IMR-90 (cell line): ENCODE results near the gene POLA2. TPM values are rescaled to one million over a fixed set of nuclear protein-coding genes. Genes with fewer than 3 reads are reported as not detected.

Experiments
- ATAC-seq: fragments of 200-7000 bp; cut with Tn5 transposase; 2 replicates; pipeline ENCODE4 v1.9.1; 2020; ENCODE audit warnings: low read depth, mild to moderate bottlenecking, moderate library complexity
- BruUV-seq: library from RNA; stranded (reverse); fragments of 400-500 nt; replicated peaks from 2 replicates; lab custom pipeline; 2021; lab: Mats Ljungman, UMichigan
- CTCF ChIA-PET: fragments of 300-600 bp; formaldehyde crosslinking; extraction: SDS; loops from one replicate; lab custom pipeline; 2021; ENCODE audit warnings: antibody characterized with exemption; lab: Yijun Ruan, JAX
- POLR2A ChIA-PET: fragments of 300-600 bp; sonication (Branson Sonifier 250); formaldehyde crosslinking; loops from one replicate; lab custom pipeline; 2022; ENCODE audit warnings: antibody characterized with exemption; ENCODE audit not compliant: unreplicated experiment; lab: Charles Lee
- DNase-seq: peaks from one replicate; pipeline ENCODE4 v3.0.0; 2013
- H2AFZ ChIP-seq: replicated peaks from 2 replicates; pipeline ENCODE3; 2013; ENCODE audit warnings: low read length, mild to moderate bottlenecking; ENCODE audit not compliant: poor library complexity
- H2AK5ac ChIP-seq: 2 replicates; pipeline ENCODE4 v1.6.1; 2013; ENCODE audit warnings: low read depth, low read length, inconsistent platforms
- H2AK9ac ChIP-seq: replicated peaks from 2 replicates; pipeline ENCODE3; 2013; ENCODE audit warnings: mild to moderate bottlenecking, low read depth, low read length, moderate library complexity; ENCODE audit not compliant: poor library complexity
- H2BK120ac ChIP-seq: 2 replicates; pipeline ENCODE4 v1.6.1; 2013; ENCODE audit warnings: low read depth, low read length, inconsistent platforms
- H2BK15ac ChIP-seq: 3 replicates; pipeline ENCODE4 v1.6.1; 2013; ENCODE audit warnings: low read depth, low read length, inconsistent platforms
- H2BK20ac ChIP-seq: 2 replicates; pipeline ENCODE4 v1.6.1; 2013; ENCODE audit warnings: low read depth, mild to moderate bottlenecking, inconsistent platforms, low read length, moderate library complexity
- H2BK5ac ChIP-seq: 2 replicates; pipeline ENCODE4 v1.6.1; 2013; ENCODE audit warnings: mild to moderate bottlenecking, low read depth, low read length, inconsistent platforms; ENCODE audit not compliant: poor library complexity, severe bottlenecking
- H3K14ac ChIP-seq: replicated peaks from 2 replicates; pipeline ENCODE4 v1.6.1; 2013; ENCODE audit warnings: low read depth, low read length, inconsistent platforms
- H3K18ac ChIP-seq: 2 replicates; pipeline ENCODE4 v1.6.1; 2013; ENCODE audit warnings: low read depth, low read length, control low read depth
- H3K23ac ChIP-seq: 2 replicates; pipeline ENCODE4 v1.6.1; 2013; ENCODE audit warnings: low read depth, low read length, inconsistent platforms
- H3K27ac ChIP-seq: 2 replicates; pipeline ENCODE4 v1.5.1; 2013; ENCODE audit warnings: mild to moderate bottlenecking, control low read depth, low read length; ENCODE audit not compliant: insufficient read depth
- H3K27me3 ChIP-seq: 2 replicates; pipeline ENCODE4 v1.6.1; 2013; ENCODE audit warnings: low read length; ENCODE audit not compliant: control insufficient read depth, insufficient read depth
- H3K36me3 ChIP-seq: 2 replicates; pipeline ENCODE4 v1.6.1; 2013; ENCODE audit warnings: low read length, mixed read lengths; ENCODE audit not compliant: control insufficient read depth, insufficient read depth
- H3K4ac ChIP-seq: 2 replicates; pipeline ENCODE4 v1.6.1; 2013; ENCODE audit warnings: low read depth, low read length, inconsistent platforms
- H3K4me1 ChIP-seq: 2 replicates; pipeline ENCODE4 v1.6.1; 2013; ENCODE audit warnings: low read length, mixed read lengths; ENCODE audit not compliant: control insufficient read depth, insufficient read depth
- H3K4me2 ChIP-seq: 2 replicates; pipeline ENCODE4 v1.6.1; 2013; ENCODE audit warnings: low read depth, mild to moderate bottlenecking, control low read depth, low read length, moderate library complexity
- H3K4me3 ChIP-seq: 2 replicates; pipeline ENCODE4 v1.5.1; 2013; ENCODE audit warnings: low read depth, mild to moderate bottlenecking, control low read depth, low read length, moderate library complexity; ENCODE audit not compliant: insufficient read depth
- H3K56ac ChIP-seq: 2 replicates; pipeline ENCODE4 v1.6.1; 2013; ENCODE audit warnings: low read length, inconsistent platforms; ENCODE audit not compliant: insufficient read depth; ENCODE audit errors: extremely low read depth
- H3K79me1 ChIP-seq, 2 experiments: 2 replicates each; pipeline ENCODE4 v1.6.1; 2013; ENCODE audit warnings: low read length in 2 of 2, inconsistent platforms in 1 of 2, low read depth in 1 of 2
- H3K9ac ChIP-seq: 2 replicates; pipeline ENCODE4 v1.6.1; 2013; ENCODE audit warnings: low read depth, low read length, control low read depth
- H3K9me1 ChIP-seq: 2 replicates; pipeline ENCODE4 v1.6.1; 2013; ENCODE audit warnings: low read length, inconsistent platforms; ENCODE audit not compliant: insufficient read depth
- H3K9me3 ChIP-seq: 2 replicates; pipeline ENCODE4 v1.6.1; 2013; ENCODE audit warnings: low read length; ENCODE audit not compliant: control insufficient read depth, insufficient read depth
- H4K20me1 ChIP-seq: 2 replicates; pipeline ENCODE4 v1.6.1; 2013; ENCODE audit warnings: low read length, inconsistent platforms; ENCODE audit not compliant: insufficient read depth
- H4K5ac ChIP-seq: 2 replicates; pipeline ENCODE4 v1.6.1; 2013; ENCODE audit warnings: mild to moderate bottlenecking, low read depth, low read length, control low read depth
- H4K8ac ChIP-seq, 2 experiments: 2 replicates each; pipeline ENCODE4 v1.6.1; 2013; ENCODE audit warnings: low read depth in 2 of 2, low read length in 2 of 2, control low read depth in 1 of 2, inconsistent platforms in 1 of 2
- H4K91ac ChIP-seq: 2 replicates; pipeline ENCODE4 v1.6.1; 2013; ENCODE audit warnings: low read depth, low read length, inconsistent platforms; ENCODE audit not compliant: insufficient read depth
- BHLHE40 ChIP-seq: fragments of 150-350 bp; IDR thresholded peaks from 2 replicates; pipeline ENCODE4 v1.6.1; 2016; ENCODE audit warnings: mild to moderate bottlenecking, low read depth, low read length
- CEBPB ChIP-seq: IDR thresholded peaks from 2 replicates; pipeline ENCODE4 v1.6.1; 2012; ENCODE audit warnings: low read depth, low read length, improper control_type of control experiment
- FOS ChIP-seq: fragments of 150-350 bp; IDR thresholded peaks from 2 replicates; pipeline ENCODE4 v1.6.1; 2016; ENCODE audit warnings: low read depth, low read length
- MAFK ChIP-seq: IDR thresholded peaks from 2 replicates; pipeline ENCODE4 v1.6.1; 2012; ENCODE audit warnings: low read depth, low read length, improper control_type of control experiment
- MAZ ChIP-seq: IDR thresholded peaks from 2 replicates; pipeline ENCODE4 v1.6.1; 2012; ENCODE audit warnings: low read depth, mild to moderate bottlenecking, low read length, improper control_type of control experiment, moderate library complexity, borderline replicate concordance
- MXI1 ChIP-seq: IDR thresholded peaks from 2 replicates; pipeline ENCODE4 v1.6.1; 2012; ENCODE audit warnings: low read depth, mild to moderate bottlenecking, low read length, moderate library complexity, borderline replicate concordance
- NFE2L2 ChIP-seq: fragments of 150-350 bp; IDR thresholded peaks from 2 replicates; pipeline ENCODE4 v1.6.1; 2016; ENCODE audit warnings: low read depth, mild to moderate bottlenecking, low read length
- POLR2A ChIP-seq: IDR thresholded peaks from 2 replicates; pipeline ENCODE4 v1.6.1; 2012; ENCODE audit warnings: mild to moderate bottlenecking, low read depth, low read length
- RAD21 ChIP-seq: IDR thresholded peaks from 2 replicates; pipeline ENCODE4 v1.6.1; 2012; ENCODE audit warnings: low read length, improper control_type of control experiment
- RCOR1 ChIP-seq: IDR thresholded peaks from 2 replicates; pipeline ENCODE4 v1.6.1; 2012; ENCODE audit warnings: mild to moderate bottlenecking, low read length, improper control_type of control experiment; ENCODE audit not compliant: insufficient replicate concordance
- RFX5 ChIP-seq: IDR thresholded peaks from 2 replicates; pipeline ENCODE4 v1.8.0; 2012; ENCODE audit warnings: low read depth, mild to moderate bottlenecking, low read length, moderate library complexity
- SMC3 ChIP-seq: fragments of 150-350 bp; IDR thresholded peaks from 2 replicates; pipeline ENCODE4 v1.6.1; 2016; ENCODE audit warnings: low read depth, mild to moderate bottlenecking, antibody characterized with exemption, low read length, moderate library complexity
- USF2 ChIP-seq: fragments of 150-350 bp; IDR thresholded peaks from 2 replicates; pipeline ENCODE4 v1.6.1; 2017; ENCODE audit warnings: mild to moderate bottlenecking, antibody characterized with exemption, low read length, low read depth
- WGBS, 2 experiments: methylation state at CpG; one replicate each; pipeline versions ENCODE4 v1.1.5 to v1.1.7; 2013; ENCODE audit warnings: missing lambda C conversion rate in 2 of 2; ENCODE audit not compliant: insufficient read length in 1 of 2; ENCODE audit errors: extremely low coverage in 2 of 2; 5-methylcytosine and 5-hydroxymethylcytosine counted together
- dilution Hi-C: fragments of 300-500 bp; cut with HindIII; formaldehyde crosslinking; loops from one replicate; pipeline ENCODE4 v1.14.3; 2018; ENCODE audit warnings: low sequenced_read_pairs; ENCODE audit not compliant: unreplicated experiment
- in situ Hi-C: fragments of 300-500 bp; cut with MboI; formaldehyde crosslinking; loops from 3 replicates; pipeline ENCODE4 v1.14.3; 2019; ENCODE audit warnings: low sequenced_read_pairs, inconsistent platforms, mixed read lengths
- intact Hi-C: fragments of 100-400 bp; cut with micrococcal nuclease; formaldehyde crosslinking; loops from 2 replicates; pipeline ENCODE4 v1.10.0; 2022
- polyA plus RNA-seq, 3 experiments: library from polyadenylated mRNA; depleted of rRNA; stranded (reverse); fragments of >200 nt; gene quantifications; 2 replicates each; pipeline ENCODE4 v1.2.3, GENCODE V29; 2012; ENCODE audit warnings: low replicate concordance in 1 of 3
- total RNA-seq: library from RNA; depleted of rRNA; stranded (reverse); fragments of >200 nt; gene quantifications from 2 replicates; pipeline ENCODE4 v1.2.3, GENCODE V29; 2012
- TF ChIP-seq, protein P1 (sequence below): fragments of 150-350 bp; IDR thresholded peaks from 2 replicates; pipeline ENCODE4 v1.6.1; 2016; ENCODE audit warnings: low read depth, mild to moderate bottlenecking, low read length, moderate library complexity, borderline replicate concordance

POLA2 gene
- total and polyA plus RNA-seq, 2 of the 4 experiments (the other 2 are of a cell fraction): 14.2 to 17.3 TPM

DNA sequence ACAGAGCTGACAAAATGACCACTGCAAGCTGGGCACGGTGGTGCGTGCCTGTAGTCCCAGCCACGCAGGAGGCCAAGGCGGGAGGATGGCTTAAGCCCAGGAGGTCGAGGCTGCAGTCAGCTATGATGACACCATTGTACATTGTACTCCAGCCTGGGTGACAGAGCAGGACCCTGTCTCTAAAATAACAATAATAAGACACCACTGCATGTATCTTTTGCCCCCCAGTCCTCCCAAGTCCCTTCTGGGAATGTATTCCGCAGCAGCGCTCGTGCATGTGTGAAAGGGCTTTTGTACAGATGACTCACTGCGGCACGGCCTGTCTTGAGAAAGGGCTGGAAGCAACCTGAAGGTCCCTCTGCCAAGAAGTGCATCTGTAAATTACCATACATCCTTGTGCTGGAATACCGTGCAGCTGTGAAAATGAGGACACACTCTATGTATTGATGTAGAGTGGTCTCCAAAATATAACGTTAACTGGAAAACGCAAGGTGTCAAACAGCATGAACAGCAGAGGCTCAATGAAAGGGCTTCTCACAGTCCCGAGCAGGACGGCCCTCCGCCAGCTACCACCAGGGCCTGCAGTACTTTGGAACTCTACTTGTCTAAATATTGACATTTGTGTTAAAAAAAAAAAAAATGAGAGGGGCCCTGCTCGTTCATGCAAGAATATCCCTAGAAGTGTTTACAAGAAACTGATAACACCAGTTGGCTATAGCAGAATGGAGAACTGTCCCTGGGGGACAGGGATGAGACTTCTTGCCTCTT lies 43.9 kb downstream of the POLA2 start:
- Histone ChIP-seq H3K9me3 (no peaks in the 10 kb centered on the region), H2BK20ac (peak overlapping the region; percentile 53), H2BK5ac (peak overlapping the region; percentile 65), H3K79me1 (peaks cover 7 to 56% of the 10 kb centered on the region in 2 experiments; a peak in 3 of 4 replicates), H2AFZ (no peak overlapping the region), H3K4me1 (peaks cover 48% of the 10 kb centered on the region), H4K91ac (0 out of 2 replicates have a peak overlapping the region, but pooled peaks have one; percentile 12), H4K8ac (peak overlapping the region in 1 of 2 experiments; percentile 55; a peak in 2 of 4 replicates), H3K9me1 (peaks cover 53% of the 10 kb centered on the region), H3K56ac (no peak overlapping the region), H3K14ac (peak overlapping the region; percentile 58; the same call in 1 of the 2 replicates), H2AK9ac (peak overlapping the region; percentile 20), H3K4me2 (peak overlapping the region; percentile 39), H2AK5ac (peak overlapping the region; percentile 84), H2BK15ac (peak overlapping the region; percentile 7; the same call in 1 of the 3 replicates), H3K9ac (0 out of 2 replicates have a peak overlapping the region, but pooled peaks have one; percentile 12), H4K5ac (peak overlapping the region; percentile 51), H3K18ac (peak overlapping the region; percentile 40; the same call in 1 of the 2 replicates), H3K36me3 (no peaks in the 10 kb centered on the region), H4K20me1 (peaks cover 9% of the 10 kb centered on the region), H3K27me3 (no peaks in the 10 kb centered on the region), H3K27ac (peak overlapping the region; percentile 84; the same call in 1 of the 2 replicates), H3K4ac (peak overlapping the region; percentile 82), H3K4me3 (no peak overlapping the region), H2BK120ac (peak overlapping the region; percentile 76), H3K23ac (peak overlapping the region; percentile 34; the same call in 1 of the 2 replicates)
- intact Hi-C loops (no loop called here), dilution Hi-C loops (no loop called here), in situ Hi-C loops (no loop called here)
- ChIA-PET POLR2A (interaction anchor here (0.5 kb wide), 1 partner anchor 134 kb away, joined by 5 read pairs; no protein-coding TSS in a partner anchor), CTCF (interaction anchor here (2.1 kb wide), 1 partner anchor 10 kb away, joined by 6 read pairs; no protein-coding TSS in a partner anchor)
- peak; percentile 90 for DNase-seq
- WGBS, 2 experiments: no CpG with 5 or more reads among the region's 17 CpGs
- peak; percentile 51 for ATAC-seq
- BruUV-seq: no TSS peak
- no peak for TF ChIP-seq RFX5
- TF ChIP-seq BHLHE40: peak; percentile 84
- TF ChIP-seq NFE2L2: no peak
- no peak for TF ChIP-seq SMC3
- no peak for TF ChIP-seq RCOR1
- TF ChIP-seq POLR2A: no peak
- TF ChIP-seq USF2: no peak
- TF ChIP-seq MAZ: 0 out of 2 replicates have a peak, but pooled peaks have one; percentile 3
- TF ChIP-seq RAD21: no peak
- 0 out of 2 replicates have a peak, but pooled peaks have one; percentile 17 for TF ChIP-seq MXI1
- TF ChIP-seq FOS: peak; percentile 67
- TF ChIP-seq, protein P1, sequence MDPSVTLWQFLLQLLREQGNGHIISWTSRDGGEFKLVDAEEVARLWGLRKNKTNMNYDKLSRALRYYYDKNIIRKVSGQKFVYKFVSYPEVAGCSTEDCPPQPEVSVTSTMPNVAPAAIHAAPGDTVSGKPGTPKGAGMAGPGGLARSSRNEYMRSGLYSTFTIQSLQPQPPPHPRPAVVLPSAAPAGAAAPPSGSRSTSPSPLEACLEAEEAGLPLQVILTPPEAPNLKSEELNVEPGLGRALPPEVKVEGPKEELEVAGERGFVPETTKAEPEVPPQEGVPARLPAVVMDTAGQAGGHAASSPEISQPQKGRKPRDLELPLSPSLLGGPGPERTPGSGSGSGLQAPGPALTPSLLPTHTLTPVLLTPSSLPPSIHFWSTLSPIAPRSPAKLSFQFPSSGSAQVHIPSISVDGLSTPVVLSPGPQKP: no peak
- TF ChIP-seq MAFK: no peak
- peak; percentile 53; the same call in 1 of the 2 replicates for TF ChIP-seq CEBPB
